GM18508 (cell line): ENCODE results near the gene ROPN1B.

Experiments used
- ATAC-seq: cut with Tn5 transposase; IDR thresholded peaks from one replicate; pipeline ENCODE4 v1.9.1; 2021; ENCODE audit warnings: moderate number of reproducible peaks; ENCODE audit not compliant: insufficient read depth, unreplicated experiment

ROPN1B gene

DNA sequence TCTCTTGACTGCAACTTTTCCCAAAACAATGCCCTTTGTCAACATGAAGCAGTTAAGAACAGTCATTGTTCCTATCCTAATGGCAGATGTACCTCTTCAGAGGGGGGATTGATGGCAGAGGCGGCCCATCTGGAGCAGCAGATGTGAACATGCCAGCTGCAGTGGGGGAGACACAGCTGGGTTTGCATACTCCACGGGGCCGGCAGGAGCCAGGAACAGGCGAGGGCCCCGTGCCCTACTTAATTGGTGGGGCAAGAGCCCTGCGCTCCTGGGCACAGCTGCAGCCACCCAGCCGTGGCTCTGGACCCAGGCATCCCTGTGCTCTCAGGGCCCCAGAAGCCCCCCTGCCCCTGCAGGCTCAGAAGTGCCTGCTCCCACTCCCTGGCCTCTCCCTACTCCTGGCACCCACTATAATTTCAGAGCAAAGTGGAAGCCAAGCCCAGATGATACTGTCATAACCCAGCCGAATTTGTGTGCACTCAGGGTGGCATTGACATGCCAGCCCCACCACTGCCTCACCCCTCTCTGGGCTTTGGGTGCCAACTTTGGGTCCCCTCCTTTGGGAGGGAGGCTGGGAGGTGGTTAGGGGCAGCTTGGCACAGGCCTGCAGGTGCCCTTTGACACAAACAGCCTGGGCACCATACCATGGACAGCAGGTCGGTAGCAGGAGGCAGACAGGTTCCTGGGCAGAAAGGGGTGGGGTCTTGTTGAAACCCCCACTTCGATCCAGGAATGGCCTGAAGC lies 34.6 kb downstream of the ROPN1B start:
- no peak for ATAC-seq

DNA sequence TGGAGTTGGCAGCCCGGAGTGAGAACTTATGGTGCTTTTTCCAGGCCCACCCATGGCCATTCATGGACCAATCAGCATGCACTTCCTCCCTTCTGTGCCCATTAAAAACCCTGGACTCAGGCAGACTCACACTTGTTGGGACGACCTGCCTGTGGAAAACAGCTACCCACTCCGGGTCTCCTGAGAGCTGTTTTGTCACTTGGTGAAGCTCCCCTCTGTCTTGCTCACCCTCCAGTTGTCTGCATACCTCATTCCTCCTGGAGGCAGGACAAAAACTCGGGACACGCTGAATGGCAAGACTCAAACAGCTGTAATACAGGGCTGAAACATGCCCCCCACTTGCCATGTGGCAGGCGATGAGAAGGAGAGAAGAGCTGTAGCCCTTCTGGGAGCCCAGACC lies 35.2 kb downstream of the ROPN1B start:
- ATAC-seq = no peak

DNA sequence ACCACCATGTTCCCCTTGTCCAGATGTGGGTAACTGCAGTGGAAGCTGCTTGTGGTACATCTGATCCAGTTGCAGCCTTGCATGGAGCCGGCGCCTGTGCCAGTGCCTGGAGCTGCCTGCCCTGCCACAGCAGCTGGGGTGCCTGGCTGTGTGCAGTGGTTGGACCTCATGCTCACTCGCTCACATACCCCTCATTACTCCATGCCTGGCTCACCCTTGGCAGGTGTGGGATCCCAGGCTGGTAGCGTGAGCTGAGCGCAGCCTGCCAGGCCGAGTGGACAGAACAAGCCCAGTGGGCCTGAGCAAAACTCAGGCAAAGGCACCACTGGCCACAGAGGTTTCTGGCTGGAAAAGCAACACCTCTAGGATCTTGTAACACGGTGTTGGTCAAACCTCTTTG lies 35.7 kb downstream of the ROPN1B start:
- ATAC-seq = no peak

DNA sequence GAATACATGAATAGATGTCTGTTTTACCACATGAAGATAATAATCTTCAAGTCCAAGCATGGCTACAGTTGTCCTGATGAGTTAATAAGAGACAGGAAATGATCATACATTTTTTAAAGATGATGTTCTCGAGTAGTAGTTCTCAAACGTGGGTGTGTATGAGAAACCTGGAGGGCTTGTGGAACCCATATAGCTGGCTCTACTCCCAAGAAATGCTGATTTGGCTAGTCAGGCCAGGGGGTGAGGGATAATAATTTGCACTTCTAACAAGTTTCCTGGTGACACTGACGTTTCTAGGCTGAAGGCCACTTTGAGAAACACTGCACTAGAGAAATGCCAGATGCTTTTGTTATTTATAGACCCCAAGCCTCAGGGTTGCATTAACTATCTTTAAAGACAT lies 37.0 kb downstream of the ROPN1B start:
- no peak for ATAC-seq

DNA sequence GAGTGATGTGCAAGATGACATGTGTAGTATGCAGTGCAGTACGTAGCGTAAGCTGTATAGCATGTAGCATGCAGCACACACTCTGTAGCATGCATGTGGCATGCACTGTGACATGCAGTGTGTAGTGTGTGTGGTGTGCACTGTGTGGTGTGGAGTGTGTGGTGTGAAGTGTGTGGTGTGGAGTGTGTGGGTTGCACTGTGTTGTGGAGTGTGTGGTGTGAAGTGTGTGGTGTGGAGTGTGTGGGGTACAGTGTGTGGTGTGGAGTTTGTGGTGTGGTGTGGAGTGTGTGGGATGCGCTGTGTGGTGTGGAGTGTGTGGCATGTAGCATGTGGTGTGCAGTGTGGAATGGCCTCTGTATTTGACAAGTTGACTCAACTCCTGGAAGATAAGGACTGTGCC lies 39.2 kb downstream of the ROPN1B start:
- no peak for ATAC-seq

DNA sequence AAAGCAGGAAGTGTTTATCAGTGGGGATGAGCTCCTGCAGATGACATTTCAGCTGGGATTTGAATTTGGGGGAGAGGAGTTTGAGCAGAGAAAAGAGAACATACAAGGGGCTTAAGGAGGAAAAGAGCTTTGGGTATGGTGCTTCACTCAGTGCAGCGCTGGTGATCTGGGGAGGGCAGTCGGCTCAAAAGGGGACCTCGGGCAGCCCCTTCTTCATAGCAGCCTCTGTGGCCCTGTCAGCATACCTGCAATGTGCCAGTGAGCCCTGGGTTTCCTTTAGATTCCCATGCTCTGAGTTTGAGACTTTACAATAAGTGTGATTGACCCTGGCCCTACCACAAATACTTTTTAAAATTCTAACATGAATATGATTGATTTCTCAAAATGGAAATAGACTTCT lies 40.2 kb downstream of the ROPN1B start:
- ATAC-seq = no peak

DNA sequence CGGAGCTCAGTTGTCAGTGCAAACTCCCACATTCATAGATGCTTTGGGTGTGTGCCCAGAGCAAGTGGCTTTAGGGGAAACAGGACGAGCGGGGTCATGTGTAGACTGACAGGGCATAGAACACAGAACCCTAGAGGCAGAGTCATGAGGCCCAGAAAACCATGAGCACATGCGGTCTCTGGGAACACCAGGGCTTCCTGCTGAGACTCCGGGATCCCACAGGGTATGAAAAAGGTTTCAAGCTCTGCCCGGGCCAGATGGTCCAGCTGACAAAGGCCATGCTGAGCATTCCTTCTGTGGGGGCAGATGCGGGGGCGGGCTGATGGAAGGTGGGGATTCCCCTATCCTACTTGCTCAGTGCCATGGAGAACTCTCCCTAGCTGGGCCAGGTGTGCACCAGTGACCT lies 44.8 kb downstream of the ROPN1B start:
- ATAC-seq = no peak

DNA sequence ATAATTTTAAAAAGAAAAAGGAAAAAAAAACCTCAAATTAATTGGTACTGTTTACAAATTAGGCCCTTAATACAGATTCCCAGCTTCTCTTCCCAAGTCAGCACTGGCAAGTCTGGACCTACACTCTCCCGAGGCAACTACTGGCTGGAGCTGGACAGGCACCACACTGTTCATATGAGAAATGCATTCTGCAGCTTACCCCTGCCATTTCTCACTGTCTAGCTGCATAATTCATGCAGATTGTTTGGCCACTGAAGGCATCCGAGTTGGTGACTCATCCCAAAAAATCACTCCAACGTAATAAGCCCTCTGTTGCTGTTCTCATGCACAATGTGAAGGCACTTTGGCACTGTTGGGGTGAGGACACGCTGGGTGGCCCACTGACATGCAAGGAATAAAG lies 45.3 kb downstream of the ROPN1B start:
- no peak for ATAC-seq

DNA sequence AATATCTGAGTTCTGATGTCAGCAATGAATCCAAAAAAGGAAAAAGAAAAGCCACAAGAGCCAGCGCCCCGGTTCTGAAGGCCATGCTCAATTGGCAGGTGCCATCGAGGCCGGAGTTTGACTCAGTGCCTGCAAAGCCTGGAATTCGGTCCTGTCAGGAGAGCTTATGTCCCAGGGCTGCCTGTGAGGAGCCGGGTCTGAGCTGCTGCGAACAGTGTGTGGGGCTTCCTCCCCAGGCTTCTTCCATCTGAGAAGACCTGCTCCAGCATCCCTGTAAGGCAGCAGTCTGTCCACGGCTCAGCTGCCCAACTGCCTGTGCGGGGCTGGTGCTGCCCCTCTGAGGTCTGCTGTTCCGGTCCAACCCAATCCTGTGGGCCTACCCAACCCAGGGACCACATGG lies 46.1 kb downstream of the ROPN1B start:
- no peak for ATAC-seq

DNA sequence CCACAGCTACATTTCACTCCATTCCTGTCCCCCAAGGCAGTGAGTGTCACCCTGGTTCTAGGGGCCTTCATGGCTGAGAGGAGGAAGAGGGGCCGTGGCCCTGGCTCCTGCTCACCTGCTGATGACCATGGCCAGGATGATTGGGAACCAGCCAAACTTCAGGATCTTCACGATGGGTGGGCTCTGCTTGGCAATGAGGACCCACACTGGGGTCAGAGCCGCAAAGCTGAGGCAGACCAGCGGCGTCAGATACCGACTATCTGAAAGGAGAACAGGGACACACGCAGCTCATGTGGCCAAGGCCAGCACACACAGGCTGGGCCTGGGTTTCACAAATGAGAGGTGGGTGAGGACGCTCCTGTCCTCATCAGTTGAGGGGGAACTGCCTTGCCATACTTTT lies 47.6 kb downstream of the ROPN1B start:
- no peak for ATAC-seq

DNA sequence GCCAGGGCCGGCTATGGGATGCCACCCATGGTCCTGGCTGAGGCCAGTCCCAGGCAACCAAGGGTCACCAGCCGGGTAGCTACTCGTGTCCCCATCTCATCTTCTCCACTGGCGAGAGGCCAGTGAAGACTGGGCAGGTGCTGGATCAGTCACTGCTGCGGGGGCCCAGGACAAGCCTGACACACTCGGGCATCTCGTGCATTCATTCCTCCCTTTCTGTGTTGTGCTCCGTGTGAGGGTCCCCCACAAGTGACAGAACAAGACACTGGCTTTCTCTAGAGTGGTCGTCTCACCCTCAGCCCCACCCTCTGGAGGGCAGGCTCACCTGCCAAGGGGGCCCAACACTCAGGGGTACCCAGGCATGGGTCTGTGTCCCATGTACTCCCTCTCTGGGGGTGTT lies 48.4 kb downstream of the ROPN1B start:
- no peak for ATAC-seq

DNA sequence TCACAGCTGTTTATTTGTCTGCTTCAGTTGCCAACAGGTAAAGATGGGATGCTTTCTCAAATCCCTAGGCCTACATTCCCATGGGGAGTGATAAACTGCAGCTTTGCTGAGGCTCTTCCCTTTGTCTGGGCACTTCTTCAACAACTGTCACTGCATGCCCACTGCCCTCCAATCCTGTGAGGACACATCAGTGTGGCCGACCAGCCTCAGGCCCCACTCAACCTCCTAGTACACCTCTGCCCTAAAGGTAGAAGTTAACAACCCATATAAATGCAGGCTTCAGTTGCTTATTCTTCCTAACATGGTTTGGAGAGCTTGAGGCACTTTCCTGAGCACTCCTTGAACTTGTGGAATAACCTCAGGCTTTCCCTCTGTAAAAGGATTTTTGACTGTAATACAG lies 49.6 kb downstream of the ROPN1B start:
- no peak for ATAC-seq

DNA sequence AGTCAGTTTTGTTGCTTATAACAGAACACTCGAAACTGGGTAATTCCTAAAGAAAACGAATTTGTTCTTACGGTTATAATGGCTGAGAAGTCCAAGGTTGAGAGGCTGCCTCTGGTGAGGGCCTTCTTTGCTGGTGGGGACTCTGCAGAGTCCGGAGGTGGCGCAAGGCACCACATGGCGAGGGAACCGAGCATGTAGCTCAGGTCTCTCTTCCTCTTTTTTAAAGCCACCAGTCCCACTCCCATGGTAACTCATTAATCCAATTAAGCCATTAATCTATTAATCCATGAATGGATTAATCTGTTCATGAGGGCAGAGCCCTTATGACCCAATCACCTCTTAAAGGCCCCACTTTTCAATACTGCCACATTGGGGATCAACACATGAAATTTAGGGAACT lies 50.0 kb downstream of the ROPN1B start:
- ATAC-seq = no peak

DNA sequence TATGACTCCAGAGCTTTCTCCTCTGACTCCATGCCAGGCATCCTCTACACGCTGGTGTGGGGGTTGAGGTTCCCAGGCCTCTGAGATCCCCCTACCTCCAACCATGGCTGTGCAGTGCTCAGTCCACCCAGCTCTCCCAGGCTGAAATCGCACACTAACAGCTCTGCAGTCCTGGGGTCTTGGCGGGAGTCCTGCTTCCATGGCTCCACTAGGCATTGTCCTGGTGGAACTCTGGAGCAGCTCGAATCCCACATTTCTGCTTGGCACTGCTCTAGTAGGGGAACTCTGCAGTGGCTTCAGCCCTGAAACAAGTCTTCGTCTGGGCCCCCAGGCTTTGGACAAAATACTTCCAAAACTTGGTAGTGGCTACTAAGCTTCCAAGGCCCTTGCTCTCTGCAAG lies 50.7 kb downstream of the ROPN1B start:
- ATAC-seq = no peak

DNA sequence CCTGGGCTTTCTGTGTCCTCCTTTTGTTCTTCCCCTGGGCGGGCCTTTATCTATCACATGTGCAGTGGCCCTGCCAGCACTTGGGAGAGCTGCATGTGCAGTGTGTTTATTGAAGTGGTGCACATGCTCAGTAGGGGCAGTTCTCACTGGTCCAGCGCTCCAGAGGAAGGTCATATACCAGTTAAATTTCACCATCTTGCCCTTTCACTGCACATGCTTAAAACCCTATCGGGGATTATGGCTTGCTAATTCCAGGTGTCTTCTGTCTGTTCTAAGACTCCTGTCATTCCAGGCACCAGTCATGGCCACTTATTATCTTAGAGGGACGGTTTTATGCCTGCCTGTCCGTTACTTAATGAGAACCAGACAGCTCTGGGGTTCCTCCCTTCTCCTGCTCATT lies 52.2 kb downstream of the ROPN1B start:
- ATAC-seq = no peak

DNA sequence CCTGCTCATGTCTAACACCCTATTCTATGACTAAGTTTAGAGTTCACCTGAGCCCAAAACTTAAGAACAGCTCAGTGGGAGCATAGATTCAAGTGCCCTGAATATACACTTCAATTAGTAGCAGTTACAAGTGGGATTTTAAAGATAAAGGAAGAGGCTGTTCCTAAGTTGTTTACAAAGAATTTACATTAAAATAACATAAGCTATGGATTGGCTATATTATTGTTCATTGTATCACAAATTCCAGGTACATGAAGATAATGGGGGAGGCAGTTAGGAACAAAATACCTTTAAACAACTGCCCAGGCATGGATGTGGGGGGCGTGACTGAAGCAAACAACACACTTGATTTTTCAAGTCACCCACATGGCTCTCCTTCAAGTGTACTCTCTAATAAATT lies 52.7 kb downstream of the ROPN1B start:
- ATAC-seq = no peak

DNA sequence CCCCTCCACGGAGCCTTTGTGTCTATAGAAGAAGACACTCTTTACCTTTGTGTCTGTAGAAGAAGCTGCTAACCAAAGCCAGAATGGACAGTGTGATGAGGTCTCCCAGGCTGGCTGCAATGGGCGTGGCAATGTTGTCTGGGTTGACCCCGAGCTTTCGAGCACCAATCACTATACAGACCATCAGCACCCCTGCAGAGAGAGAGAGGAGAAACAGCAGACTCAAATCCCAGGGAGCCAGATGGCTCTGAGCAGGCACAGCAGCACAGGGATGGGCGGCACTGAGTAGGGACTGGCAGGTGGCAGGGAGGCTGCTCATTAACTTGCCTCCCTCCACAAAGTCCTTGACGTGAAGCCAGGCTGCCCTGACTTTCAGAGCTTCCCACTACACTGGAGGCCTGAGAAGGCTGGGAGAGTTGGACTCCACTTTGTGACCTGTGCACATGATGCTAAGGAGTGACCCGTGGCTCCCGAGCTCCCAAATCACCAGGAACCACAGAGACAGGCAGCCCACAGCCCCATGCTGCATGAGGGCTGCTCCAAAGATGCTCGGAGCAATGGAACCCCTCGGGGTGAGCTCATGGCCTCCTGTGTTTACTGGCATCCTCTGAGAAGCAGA lies 53.9 kb downstream of the ROPN1B start:
- ATAC-seq = no peak

DNA sequence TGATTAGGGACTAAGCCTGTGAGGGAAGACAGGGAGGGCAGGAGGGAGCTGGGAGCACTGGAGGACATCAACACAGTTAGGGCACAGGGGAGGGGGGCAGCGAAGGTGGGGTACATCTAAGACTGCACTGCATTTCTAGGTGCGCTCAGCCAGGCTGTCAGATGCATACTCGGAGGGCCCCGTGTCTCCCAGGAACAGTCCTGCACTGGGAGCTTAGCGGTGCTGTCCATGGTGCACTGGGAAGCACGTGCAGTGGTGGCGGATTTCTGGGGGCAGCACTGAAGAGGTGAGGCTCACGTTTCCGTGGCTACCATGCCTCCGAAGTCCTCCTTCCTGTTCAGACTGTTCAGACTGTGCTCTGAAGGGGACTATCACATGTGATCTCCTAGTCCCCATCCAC lies 54.4 kb downstream of the ROPN1B start:
- ATAC-seq = no peak

DNA sequence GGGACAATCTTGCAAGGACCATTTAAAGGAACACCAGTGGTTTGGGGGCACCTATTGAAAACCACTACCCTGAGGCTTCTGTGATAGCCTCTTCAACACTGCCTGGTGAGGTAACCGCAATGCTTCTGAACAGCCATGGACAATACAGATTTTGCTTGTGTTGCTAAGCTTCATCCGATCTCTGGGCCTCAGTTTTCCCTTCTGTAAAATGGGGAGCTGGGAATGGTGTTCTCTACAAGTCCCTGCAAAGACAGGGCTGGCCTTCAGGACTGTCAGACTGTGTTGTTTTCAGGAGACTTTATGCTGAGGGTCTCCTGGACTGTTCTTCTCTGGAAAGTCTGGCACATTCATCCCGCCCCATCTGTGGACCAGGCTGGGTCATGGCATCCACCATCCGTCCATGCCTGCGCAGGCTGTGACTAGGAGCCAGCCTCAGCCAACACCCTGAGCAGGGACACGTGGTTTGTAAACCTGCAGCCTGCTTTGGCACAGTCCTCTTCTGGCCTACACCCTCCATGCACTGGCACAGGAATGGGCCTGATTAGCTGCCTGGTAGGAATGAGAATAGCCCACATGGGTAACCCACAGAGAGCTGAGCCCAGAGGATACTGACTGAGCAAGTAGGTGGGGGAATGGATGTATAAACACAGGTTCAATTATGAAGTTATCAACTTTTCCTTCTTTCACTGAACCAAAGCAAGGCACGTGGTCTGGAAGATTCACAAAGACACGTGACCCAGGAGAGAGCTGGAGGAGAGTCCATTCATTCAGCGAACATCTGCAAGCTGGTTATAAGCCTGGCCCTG lies 55.3 kb downstream of the ROPN1B start:
- ATAC-seq = no peak

DNA sequence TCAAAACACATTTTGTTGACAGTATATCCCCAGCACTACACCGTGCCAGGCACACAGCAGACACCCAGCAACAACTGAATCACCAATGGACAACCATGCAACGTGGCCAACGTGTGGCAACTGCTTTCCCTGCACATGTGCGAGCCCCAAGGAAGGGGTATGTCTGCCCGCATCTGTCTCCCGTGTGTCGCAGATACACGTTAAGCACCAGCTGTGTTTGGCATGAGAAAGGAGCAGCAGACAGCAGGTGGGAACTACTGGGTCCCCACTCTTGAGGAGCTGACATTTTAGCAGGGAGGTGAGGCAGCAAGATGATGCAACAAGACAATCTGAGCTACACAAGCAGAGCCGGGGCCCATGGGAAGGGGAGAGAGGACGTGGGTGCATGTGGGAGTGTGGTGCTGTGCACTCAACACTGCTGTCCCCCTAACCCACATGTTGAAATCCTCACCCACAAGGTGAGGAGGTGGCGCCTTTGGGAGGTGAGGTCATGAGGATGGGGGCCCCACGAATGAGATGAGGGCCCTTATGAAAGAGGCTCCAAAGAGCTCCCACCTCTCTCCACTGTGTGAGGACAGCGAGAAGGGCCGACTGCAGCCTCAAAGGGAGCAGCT lies 56.2 kb downstream of the ROPN1B start:
- ATAC-seq = no peak

DNA sequence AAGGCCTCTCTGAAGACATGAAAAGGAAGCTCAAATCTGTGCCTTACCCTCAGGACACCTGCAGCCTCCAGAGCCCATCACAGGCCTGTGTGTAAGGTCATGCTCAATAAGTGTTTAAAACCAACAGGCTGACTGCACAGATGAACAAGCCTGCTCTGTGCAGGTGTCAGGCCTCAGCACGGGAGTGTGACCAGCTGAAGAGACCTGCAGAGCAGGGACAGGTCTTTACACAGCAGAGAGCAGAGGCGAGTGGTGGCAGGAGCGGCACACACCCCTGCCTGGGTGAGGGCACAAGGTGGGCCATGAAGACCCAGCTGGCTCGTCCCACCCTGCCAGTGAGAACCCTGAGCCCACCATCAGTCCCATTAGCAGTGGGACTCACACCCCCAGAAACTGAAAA lies 56.9 kb downstream of the ROPN1B start:
- no peak for ATAC-seq
